DLD1 (cell line): Measurements from ENCODE around the gene ADAM15.

Experiments used
- in situ Hi-C: cut with HindIII; loops from 2 replicates; pipeline ENCODE4 v1.10.0; 2017; ENCODE audit warnings: low sequenced_read_pairs

The ADAM15 gene

GRCh38 chr1:155070721-155071569 lies 19.8 kb downstream of the ADAM15 start:
- in situ Hi-C loops, result no loop called here

DNA sequence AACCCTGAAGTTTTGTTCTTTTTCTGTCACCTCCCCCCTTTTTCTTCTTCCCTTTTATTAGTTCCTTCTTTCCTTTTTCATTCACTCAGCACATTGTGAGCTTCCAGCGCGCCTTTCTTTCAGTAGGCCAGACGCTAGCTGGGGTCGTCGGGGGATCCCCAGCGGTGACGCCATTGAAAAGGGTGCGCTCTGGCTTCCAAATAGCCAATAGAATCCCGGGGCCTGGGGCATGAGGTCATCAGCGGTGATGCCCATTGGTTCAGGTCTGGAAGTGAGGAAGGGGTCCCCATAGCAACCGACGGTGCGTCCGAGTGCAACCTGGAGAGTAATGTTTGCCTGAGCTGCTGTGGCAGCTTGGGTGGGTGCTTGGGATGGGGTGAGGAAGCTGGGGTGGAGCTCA lies 20.6 kb downstream of the ADAM15 start:
- in situ Hi-C loops, result no loop called here

DNA sequence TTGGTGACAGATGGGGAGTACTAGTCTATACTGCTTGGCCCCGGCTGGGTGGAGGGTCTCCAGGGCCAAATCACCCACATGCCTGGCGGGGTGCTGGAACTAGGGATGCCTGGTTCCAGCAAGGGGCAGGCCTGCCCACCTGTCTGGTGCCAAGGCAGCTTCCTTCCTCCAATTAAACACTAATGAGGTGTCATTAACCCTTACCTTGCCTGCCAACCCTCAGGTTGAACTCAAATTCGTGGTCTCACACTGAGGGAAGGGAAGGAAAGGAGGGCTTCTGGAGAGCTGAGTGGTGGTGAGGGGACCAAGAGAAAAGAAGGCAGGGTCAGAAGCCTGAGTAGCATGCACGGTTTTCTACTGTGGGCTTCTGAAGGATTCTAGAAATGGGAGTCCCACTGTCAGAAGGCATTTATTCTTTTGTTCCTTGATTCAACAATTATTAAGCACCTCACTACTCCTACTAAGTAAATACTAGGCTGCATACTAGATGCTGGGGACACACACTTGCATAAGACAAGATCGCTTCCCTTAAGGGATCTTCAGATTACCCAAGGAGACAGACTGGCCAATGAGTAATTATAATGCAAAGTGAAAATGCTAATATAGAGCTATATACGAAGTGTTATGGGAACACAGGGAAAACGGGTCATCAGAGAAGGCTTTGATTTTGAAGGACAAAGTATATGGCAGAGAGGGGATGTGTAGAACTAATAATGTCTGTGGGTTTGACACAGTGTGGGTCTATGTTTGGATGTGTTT lies 21.6 kb downstream of the ADAM15 start:
- in situ Hi-C loops, result no loop called here

DNA sequence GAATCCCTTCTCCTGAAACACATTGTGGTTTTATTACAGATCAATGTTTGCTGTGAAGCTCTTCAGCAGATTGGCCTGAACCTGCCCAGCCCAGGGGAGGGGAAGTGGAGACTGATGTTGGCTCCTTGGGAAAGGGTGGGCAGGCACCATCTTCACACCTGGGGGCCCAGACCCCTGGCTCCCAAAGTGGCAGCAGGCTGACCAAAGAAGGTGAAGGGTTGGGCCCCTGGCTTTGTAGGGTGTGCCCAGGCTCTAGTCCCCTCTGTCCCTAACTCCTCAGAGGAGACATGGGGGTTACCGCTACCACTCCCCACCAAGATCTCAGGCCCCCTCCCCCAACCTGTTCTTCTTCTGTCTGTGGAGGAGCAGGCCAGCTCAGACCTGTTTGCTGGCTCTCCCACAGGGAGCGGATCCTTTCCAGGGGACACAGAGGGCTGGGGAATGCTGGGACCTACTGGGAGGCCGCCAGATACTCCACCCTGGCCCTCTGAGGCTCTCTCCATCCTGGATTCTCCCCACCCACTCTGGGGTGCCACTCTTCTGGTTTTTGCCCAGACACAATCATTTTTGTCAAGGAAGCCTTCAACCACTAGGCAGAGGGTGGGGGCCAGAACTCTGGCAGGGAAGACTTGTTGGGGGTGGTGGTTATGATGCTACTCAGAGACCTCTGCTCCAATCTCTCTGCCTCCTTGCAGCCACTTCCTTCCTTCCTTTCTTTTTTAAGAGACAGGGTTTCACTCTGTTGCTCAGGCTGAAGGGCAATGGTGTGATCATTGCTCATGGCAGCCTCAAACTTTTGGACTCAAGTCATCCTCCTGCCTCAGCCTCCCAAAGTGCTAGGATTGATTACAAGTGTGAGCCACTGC lies 22.5 kb downstream of the ADAM15 start:
- in situ Hi-C loops, result no loop called here

GRCh38 chr1:155075535-155075934 lies 24.4 kb downstream of the ADAM15 start:
- in situ Hi-C loops, result no loop called here

- in situ Hi-C loops, result no loop called here
These were observed 25.3 kb downstream of the ADAM15 start for GRCh38 chr1:155076371-155076770.

- in situ Hi-C loops, result no loop called here
These were observed 26.2 kb downstream of the ADAM15 start for GRCh38 chr1:155077346-155077745.

GRCh38 chr1:155077758-155078445 lies 26.8 kb downstream of the ADAM15 start:
- in situ Hi-C loops, result no loop called here

DNA sequence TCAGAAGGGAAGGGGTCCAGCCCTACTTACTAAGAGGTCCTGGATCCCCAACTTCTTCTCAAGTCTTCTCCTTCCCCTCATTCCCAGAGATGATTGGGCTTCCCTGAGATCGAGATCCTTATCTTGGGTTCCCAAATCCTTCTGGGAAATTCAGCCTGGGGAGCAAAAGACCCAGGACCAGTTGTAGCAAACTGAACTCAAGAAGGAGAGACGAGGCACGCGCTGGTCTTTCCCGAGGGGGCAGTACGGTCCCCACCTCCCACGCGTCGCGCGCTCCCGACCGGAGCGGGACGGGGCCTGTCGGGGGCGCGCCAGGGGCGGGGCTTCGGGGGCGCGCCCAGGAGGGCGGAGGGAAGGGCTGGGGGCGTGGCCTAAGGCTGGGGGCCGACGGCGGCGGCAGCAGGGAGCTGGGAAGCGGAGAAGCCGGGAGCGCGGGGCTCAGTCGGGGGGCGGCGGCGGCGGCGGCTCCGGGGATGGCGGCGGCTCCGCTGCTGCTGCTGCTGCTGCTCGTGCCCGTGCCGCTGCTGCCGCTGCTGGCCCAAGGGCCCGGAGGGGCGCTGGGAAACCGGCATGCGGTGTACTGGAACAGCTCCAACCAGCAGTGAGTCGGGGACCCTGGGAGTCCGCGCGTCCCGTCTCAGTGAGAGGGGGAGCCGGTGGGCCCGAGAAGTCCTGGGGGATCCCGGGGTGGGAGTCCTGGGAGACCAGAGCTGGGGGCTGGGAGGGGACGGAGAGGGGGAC lies 27.5 kb downstream of the ADAM15 start, which contains the start of gene EFNA3:
TSS of gene EFNA3 (plus strand) at position 369 of the 741 bp plus-strand sequence. CDS start at position 474, 105 bp downstream.
- in situ Hi-C loops, result no loop called here

GRCh38 chr1:155079210-155079486 lies 28.0 kb downstream of the ADAM15 start:
- in situ Hi-C loops, result no loop called here

DNA sequence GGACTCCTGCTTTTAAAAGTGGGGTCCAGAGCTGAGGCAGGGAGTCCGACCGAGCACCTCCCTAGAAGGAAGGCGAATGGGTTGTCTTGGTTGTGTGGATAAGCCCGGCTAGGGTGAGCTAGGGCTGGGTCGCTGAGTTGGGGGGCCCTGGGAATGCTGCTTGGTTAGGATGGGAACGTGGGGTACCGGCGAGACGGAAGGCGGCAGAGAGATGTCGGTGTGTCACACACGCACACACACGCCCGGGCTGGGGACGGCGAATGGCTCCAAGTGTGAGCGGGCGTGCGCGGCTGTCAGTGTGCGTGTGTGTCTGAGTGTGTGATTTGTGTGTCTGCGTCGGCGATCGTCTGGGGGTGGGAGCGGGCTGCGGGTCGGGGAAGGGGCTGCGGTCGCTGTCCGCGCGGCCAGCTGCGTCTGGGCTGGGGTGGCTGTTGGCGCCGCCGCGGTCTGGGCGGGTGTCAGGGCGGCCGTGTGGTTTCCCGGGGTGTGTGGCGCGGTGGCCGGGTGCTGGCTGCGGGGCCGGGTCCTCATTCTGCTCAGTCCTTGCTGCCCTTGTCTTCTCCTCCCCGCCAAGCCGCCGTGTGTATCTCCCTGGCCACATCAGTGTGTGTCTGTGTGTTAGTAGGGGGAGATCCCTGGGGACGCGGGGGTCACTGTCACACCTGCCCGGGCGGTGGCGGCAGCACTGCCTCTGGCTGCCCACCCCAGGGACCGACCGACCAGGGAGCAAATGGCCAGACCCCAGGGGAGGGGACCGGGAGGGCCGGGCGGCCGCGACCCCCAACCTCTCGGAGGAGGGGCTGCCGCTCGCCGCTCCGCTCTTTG lies 28.6 kb downstream of the ADAM15 start:
- in situ Hi-C loops, result no loop called here

GRCh38 chr1:155080312-155081228 lies 29.5 kb downstream of the ADAM15 start:
- in situ Hi-C loops, result no loop called here

DNA sequence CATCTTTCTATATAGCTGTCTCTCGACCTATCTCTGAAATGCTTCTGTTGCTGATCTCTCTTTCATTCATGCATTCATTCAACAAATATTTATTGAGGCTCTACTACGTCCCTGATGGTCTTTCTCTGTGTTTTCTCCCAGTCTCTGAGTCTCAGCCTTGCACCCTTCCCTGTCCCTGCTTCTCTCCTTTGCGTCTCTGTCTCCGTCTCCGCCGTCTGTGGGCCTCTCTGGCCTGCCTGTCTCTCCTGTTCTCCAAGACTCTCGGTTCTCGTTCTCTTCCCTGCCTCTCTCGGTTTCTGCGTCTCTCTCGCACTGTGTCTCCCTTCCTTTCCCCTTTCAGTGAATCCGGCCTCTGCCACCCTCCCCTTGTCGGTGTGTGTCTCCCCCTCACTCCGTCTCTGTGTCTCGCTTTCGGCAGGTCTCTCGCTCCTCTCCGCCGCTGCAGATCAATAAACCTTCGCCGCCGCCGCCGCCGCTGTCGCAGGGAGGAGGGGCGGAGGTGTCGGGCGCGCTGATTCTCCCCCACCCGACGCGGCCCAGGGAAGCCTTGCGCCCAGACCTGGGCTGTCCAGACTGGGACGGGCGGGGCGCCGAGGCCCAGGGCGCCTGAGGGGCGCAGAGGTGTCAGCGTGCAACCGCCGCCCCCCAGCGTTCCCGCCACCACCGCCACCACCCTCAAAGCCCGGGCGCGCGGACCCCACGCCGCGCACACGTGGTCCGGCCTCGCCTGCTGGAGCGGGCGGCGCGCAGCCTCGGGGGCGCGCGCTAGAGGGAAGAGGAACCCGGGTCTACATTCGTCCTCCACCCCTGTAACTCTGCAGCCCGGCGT lies 30.6 kb downstream of the ADAM15 start:
- in situ Hi-C loops, result no loop called here

- in situ Hi-C loops, result no loop called here
These were observed 31.4 kb downstream of the ADAM15 start for GRCh38 chr1:155082301-155083051.

- in situ Hi-C loops, result no loop called here
These were observed 32.0 kb downstream of the ADAM15 start for GRCh38 chr1:155083052-155083541.
